Neural cell (in vitro differentiated cells): ENCODE data around the gene FHOD3. TPM values are rescaled to one million over a fixed set of nuclear protein-coding genes. Genes with fewer than 3 reads are reported as not detected.

ENCODE experiments used
- H2AFZ ChIP-seq: fragments of 200-600, 300-800 bp; sonication (generic), shearing (Covaris generic); 2 replicates; pipeline ENCODE4 v1.6.0; 2014; ENCODE audit warnings: low read depth, mild to moderate bottlenecking, antibody characterized with exemption, low read length, moderate library complexity
- H3F3A ChIP-seq: fragments of 200-600 bp; shearing (Covaris generic); 2 replicates; pipeline ENCODE4 v1.6.1; 2016; ENCODE audit warnings: mild to moderate bottlenecking, moderate library complexity, mixed read lengths, antibody characterized with exemption, low read length; ENCODE audit not compliant: insufficient read depth, poor library complexity, severe bottlenecking
- H3K27ac ChIP-seq: fragments of 200-600, 300-800 bp; sonication (generic), shearing (Covaris generic); 2 replicates; pipeline ENCODE4 v1.5.1; 2014; ENCODE audit warnings: mild to moderate bottlenecking, low read length, moderate library complexity
- H3K27me3 ChIP-seq: fragments of 300-800, 200-600 bp; sonication (generic), shearing (Covaris generic); 2 replicates; pipeline ENCODE4 v1.6.0; 2014; ENCODE audit warnings: mild to moderate bottlenecking, low read depth, low read length, moderate library complexity; ENCODE audit not compliant: insufficient read depth
- H3K36me3 ChIP-seq: fragments of 300-800, 200-600 bp; sonication (generic), shearing (Covaris generic); 2 replicates; pipeline ENCODE4 v1.5.1; 2014; ENCODE audit warnings: mild to moderate bottlenecking, antibody characterized with exemption, low read length, moderate library complexity; ENCODE audit not compliant: insufficient read depth
- H3K4me2 ChIP-seq: fragments of 300-800, 200-600 bp; sonication (generic), shearing (Covaris generic); 2 replicates; pipeline ENCODE4 v1.6.0; 2014; ENCODE audit warnings: mild to moderate bottlenecking, low read length
- H3K4me3 ChIP-seq: fragments of 300-800, 200-600 bp; sonication (generic), shearing (Covaris generic); 2 replicates; pipeline ENCODE4 v1.5.1; 2014; ENCODE audit warnings: mild to moderate bottlenecking, low read length, moderate library complexity
- H3K79me2 ChIP-seq: fragments of 200-600 bp; shearing (Covaris generic); replicated peaks from 2 replicates; pipeline ENCODE4 v1.6.0; 2014; ENCODE audit warnings: mild to moderate bottlenecking, low read length, moderate library complexity; ENCODE audit not compliant: insufficient read depth
- H3K9ac ChIP-seq: fragments of 300-800, 200-600 bp; sonication (generic), shearing (Covaris generic); 2 replicates; pipeline ENCODE4 v1.6.1; 2016; ENCODE audit warnings: mild to moderate bottlenecking, low read length, mixed read lengths
- H3K9me2 ChIP-seq: fragments of 200-600 bp; shearing (Covaris generic); 2 replicates; pipeline ENCODE4 v1.6.1; 2016; ENCODE audit warnings: mild to moderate bottlenecking, low read length, mixed read lengths; ENCODE audit not compliant: insufficient read depth
- H3K9me3 ChIP-seq: fragments of 200-600, 300-800 bp; sonication (generic), shearing (Covaris generic); 2 replicates; pipeline ENCODE4 v1.6.1; 2016; ENCODE audit warnings: mild to moderate bottlenecking, mixed run types, low read length, moderate library complexity, mixed read lengths
- H4K20me1 ChIP-seq: fragments of 200-600 bp; shearing (Covaris generic); 2 replicates; pipeline ENCODE4 v1.6.1; 2016; ENCODE audit warnings: mild to moderate bottlenecking, mixed run types; ENCODE audit not compliant: insufficient read depth
- EP300 ChIP-seq: fragments of 450-650 bp; conservative IDR thresholded peaks from 2 replicates; pipeline ENCODE4 v1.6.1; 2014; ENCODE audit warnings: antibody characterized with exemption, mild to moderate bottlenecking, moderate library complexity; ENCODE audit not compliant: poor library complexity, severe bottlenecking
- EZH2 ChIP-seq: fragments of 200-600, 300-800 bp; shearing (Covaris generic), sonication (generic); IDR thresholded peaks from 2 replicates; pipeline ENCODE4 v1.6.1; 2014; ENCODE audit warnings: antibody characterized with exemption, low read length, borderline replicate concordance, mild to moderate bottlenecking; ENCODE audit not compliant: insufficient read depth, poor library complexity, severe bottlenecking
- MXI1 ChIP-seq: fragments of 450-650 bp; conservative IDR thresholded peaks from 2 replicates; pipeline ENCODE4 v1.6.1; 2014; ENCODE audit warnings: antibody characterized with exemption, mild to moderate bottlenecking; ENCODE audit not compliant: poor library complexity, severe bottlenecking
- POLR2AphosphoS5 ChIP-seq: IDR thresholded peaks from 2 replicates; pipeline ENCODE4 v1.6.1; 2012
- RAD21 ChIP-seq: fragments of 450-650 bp; conservative IDR thresholded peaks from 2 replicates; pipeline ENCODE4 v1.6.1; 2014; ENCODE audit warnings: antibody characterized with exemption, mild to moderate bottlenecking, moderate library complexity
- SMC3 ChIP-seq: fragments of 450-650 bp; conservative IDR thresholded peaks from 2 replicates; pipeline ENCODE4 v1.6.1; 2014; ENCODE audit warnings: antibody characterized with exemption, mild to moderate bottlenecking, moderate library complexity; ENCODE audit not compliant: poor library complexity
- TAF1 ChIP-seq: IDR thresholded peaks from 2 replicates; pipeline ENCODE4 v1.6.1; 2012; ENCODE audit warnings: low read depth
- polyA plus RNA-seq: library from polyadenylated mRNA; depleted of rRNA; stranded (reverse); fragments of >200 nt; gene quantifications from 2 replicates; pipeline ENCODE4 v1.2.3, GENCODE V29; 2014
- TF ChIP-seq, protein P1 (sequence below): IDR thresholded peaks from 2 replicates; pipeline ENCODE4 v1.6.1; 2012; ENCODE audit warnings: borderline replicate concordance
- TF ChIP-seq, protein P2 (sequence below): fragments of 450-650 bp; IDR thresholded peaks from 2 replicates; pipeline ENCODE4 v1.5.1; 2014; ENCODE audit warnings: antibody characterized with exemption, mild to moderate bottlenecking, moderate library complexity; ENCODE audit not compliant: poor library complexity, severe bottlenecking

The FHOD3 gene
- polyA plus RNA-seq, 1 donor from 2014 or later = 19.4 TPM

- no peak overlapping the region for H3K9ac ChIP-seq
- peaks cover 4% of the 10 kb centered on the region for H3K79me2 ChIP-seq
- no peak overlapping the region for H3K4me3 ChIP-seq
- no peak overlapping the region for H3K27ac ChIP-seq
- no peaks in the 10 kb centered on the region for H4K20me1 ChIP-seq
- H3K4me2 ChIP-seq = no peak overlapping the region
- H3F3A ChIP-seq = no peaks in the 10 kb centered on the region
- TF ChIP-seq, protein P1, sequence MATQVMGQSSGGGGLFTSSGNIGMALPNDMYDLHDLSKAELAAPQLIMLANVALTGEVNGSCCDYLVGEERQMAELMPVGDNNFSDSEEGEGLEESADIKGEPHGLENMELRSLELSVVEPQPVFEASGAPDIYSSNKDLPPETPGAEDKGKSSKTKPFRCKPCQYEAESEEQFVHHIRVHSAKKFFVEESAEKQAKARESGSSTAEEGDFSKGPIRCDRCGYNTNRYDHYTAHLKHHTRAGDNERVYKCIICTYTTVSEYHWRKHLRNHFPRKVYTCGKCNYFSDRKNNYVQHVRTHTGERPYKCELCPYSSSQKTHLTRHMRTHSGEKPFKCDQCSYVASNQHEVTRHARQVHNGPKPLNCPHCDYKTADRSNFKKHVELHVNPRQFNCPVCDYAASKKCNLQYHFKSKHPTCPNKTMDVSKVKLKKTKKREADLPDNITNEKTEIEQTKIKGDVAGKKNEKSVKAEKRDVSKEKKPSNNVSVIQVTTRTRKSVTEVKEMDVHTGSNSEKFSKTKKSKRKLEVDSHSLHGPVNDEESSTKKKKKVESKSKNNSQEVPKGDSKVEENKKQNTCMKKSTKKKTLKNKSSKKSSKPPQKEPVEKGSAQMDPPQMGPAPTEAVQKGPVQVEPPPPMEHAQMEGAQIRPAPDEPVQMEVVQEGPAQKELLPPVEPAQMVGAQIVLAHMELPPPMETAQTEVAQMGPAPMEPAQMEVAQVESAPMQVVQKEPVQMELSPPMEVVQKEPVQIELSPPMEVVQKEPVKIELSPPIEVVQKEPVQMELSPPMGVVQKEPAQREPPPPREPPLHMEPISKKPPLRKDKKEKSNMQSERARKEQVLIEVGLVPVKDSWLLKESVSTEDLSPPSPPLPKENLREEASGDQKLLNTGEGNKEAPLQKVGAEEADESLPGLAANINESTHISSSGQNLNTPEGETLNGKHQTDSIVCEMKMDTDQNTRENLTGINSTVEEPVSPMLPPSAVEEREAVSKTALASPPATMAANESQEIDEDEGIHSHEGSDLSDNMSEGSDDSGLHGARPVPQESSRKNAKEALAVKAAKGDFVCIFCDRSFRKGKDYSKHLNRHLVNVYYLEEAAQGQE = no peak
- TF ChIP-seq POLR2AphosphoS5 (no peak), EZH2 (no peak), TAF1 (no peak), SMC3 (no peak), MXI1 (no peak), EP300 (no peak), RAD21 (no peak)
- TF ChIP-seq, protein P2, sequence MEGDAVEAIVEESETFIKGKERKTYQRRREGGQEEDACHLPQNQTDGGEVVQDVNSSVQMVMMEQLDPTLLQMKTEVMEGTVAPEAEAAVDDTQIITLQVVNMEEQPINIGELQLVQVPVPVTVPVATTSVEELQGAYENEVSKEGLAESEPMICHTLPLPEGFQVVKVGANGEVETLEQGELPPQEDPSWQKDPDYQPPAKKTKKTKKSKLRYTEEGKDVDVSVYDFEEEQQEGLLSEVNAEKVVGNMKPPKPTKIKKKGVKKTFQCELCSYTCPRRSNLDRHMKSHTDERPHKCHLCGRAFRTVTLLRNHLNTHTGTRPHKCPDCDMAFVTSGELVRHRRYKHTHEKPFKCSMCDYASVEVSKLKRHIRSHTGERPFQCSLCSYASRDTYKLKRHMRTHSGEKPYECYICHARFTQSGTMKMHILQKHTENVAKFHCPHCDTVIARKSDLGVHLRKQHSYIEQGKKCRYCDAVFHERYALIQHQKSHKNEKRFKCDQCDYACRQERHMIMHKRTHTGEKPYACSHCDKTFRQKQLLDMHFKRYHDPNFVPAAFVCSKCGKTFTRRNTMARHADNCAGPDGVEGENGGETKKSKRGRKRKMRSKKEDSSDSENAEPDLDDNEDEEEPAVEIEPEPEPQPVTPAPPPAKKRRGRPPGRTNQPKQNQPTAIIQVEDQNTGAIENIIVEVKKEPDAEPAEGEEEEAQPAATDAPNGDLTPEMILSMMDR = no peak
- H3K9me3 ChIP-seq = no peaks in the 10 kb centered on the region
- H3K36me3 ChIP-seq = no peaks in the 10 kb centered on the region
- H2AFZ ChIP-seq = no peak overlapping the region
- no peaks in the 10 kb centered on the region for H3K9me2 ChIP-seq
- H3K27me3 ChIP-seq = no peaks in the 10 kb centered on the region
Measured at GRCh38 chr18:36396190-36396589, 98.7 kb downstream of the FHOD3 start.

DNA sequence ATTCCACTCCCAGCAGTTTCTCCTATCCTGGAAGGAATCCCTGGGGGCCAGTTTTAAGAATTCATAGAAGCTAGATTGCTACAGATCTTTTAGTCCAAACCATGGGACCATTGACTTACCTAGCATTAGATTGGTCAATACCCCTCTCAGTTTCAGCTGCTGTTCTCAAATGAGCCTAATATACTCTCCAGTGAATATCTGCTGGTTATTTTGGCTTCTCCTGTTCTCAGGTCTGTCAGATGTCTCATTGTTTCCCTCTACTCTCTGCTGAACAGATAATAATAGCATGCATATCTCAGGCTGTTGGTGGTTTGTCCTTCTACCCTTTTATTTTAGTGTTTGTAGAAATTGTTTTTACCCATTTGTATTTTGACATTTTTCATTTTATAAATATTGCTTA, 99.5 kb downstream of the FHOD3 start:
- H3K9me3 ChIP-seq = no peaks in the 10 kb centered on the region
- no peaks in the 10 kb centered on the region for H3K36me3 ChIP-seq
- TF ChIP-seq, protein P2 = no peak
- TF ChIP-seq MXI1 (no peak), RAD21 (no peak), SMC3 (no peak), EP300 (no peak), TAF1 (no peak), POLR2AphosphoS5 (no peak), EZH2 (no peak)
- TF ChIP-seq, protein P1 = no peak
- no peaks in the 10 kb centered on the region for H3F3A ChIP-seq
- H3K27ac ChIP-seq = no peak overlapping the region
- no peaks in the 10 kb centered on the region for H4K20me1 ChIP-seq
- H3K9me2 ChIP-seq = no peaks in the 10 kb centered on the region
- H3K4me3 ChIP-seq = no peak overlapping the region
- H2AFZ ChIP-seq = no peak overlapping the region
- no peaks in the 10 kb centered on the region for H3K27me3 ChIP-seq
- no peak overlapping the region for H3K4me2 ChIP-seq
- no peak overlapping the region for H3K9ac ChIP-seq
- H3K79me2 ChIP-seq = peaks cover 4% of the 10 kb centered on the region
